ENCODE data around the gene GLIPR2.

Gene GLIPR2

DNA sequence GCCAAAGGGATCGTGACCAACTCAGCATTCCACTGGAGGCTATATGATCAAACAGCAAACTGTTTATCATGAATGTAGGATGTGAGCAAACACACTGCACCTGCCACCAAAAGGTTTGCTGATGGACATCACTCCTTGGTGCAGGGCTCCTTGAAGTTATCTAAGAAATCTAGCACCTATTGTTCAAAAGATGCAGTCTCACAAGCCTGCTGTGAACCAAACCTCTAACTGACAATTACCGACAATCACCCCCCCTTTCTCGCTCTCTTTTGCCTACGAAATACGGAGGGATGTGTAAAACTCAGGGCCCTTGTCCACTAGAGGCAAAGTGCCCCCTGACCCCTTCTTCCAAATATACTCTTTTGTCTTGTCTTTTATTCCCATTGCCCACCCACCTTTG is 51.7 kb downstream of the GLIPR2 start:
- DNase-seq (ENCODE audit: low read depth) = no peak
- no peak overlapping the region for H3K4me3 ChIP-seq (ENCODE audit: low read depth, low read length)

- peak overlapping the region; percentile 93 for H3K4me3 ChIP-seq (ENCODE audit: low read depth, low read length)
- DNase-seq (ENCODE audit: low read depth) = no peak
Observed at GRCh38 chr9:36189976-36190375, 53.4 kb downstream of the GLIPR2 start.

DNA sequence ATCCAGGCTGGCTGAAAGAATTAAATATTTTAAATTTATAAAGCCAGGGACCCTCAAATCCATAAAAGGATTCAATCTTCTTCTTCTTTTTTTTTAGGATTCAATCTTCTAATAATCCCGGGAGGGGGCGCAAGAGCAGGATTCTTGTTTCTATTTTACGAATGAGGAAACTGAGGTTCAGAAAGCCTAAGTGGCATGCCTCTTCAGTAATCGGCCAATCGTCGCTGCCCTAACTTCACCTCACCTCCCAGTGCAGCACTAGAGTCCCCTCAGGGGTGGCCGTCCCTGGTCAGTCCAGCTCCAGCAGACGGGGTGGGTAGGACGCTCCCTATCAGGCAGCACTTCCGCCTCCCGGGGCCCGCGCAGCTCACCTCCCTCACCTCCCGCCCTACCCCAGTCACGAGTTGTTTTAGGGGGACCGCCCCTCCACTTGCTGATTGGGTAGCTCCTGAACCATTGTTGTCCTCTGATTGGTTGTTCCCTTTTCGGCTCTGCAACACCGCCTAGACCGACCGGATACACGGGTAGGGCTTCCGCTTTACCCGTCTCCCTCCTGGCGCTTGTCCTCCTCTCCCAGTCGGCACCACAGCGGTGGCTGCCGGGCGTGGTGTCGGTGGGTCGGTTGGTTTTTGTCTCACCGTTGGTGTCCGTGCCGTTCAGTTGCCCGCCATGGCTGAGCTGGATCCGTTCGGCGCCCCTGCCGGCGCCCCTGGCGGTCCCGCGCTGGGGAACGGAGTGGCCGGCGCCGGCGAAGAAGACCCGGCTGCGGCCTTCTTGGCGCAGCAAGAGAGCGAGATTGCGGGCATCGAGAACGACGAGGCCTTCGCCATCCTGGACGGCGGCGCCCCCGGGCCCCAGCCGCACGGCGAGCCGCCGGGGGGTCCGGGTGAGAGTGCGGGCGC is 54.1 kb downstream of the GLIPR2 start, which contains the start of gene CLTA:
Gene CLTA, plus strand, starts transcription at position 534 of the 902 bp plus-strand sequence. Its CDS starts 136 bp downstream, at position 670.
- peak within 1 kb of the TSS; percentile 93 for H3K4me3 ChIP-seq (ENCODE audit: low read depth, low read length)
- DNase-seq (ENCODE audit: low read depth) = peak; percentile 95

DNA sequence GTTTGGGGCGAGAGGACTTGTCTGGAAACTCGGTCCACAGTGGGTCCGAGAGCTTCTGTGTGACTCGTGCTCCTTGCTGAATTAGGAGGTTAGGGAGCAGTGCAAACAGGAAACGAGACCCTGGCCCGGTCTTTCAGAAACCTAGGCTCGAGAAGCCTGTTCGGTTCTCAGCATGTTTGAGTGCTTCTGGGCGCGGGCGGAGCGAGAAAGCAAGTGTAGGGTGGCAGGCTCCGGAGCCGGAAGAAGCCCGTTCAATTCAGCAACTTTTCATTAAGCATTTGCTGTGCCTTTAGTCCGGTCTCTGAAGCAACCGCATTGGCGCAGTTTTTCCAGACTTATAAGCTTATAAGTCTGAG is 54.7 kb downstream of the GLIPR2 start:
- no peak for DNase-seq (ENCODE audit: low read depth)
- H3K4me3 ChIP-seq (ENCODE audit: low read depth, low read length) = peak overlapping the region; percentile 93

DNA sequence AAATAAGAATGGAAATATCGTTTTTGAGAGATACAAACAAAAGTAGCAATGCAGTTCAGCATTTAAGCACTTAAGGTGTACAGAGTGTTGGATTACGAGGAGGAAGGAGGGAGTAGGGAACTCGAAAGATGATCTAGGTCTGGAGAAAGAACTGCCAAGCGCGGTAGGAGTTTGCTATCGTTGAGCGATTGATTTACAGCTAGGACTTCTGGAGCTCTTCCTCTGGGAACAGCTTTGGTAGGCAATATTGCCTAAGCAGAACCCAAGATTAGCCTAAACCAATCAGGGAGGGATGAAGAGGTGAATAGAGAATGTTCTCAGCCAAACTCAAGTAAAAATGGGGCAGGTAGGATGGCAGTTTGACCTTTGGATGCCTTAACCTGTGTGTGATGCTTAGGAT is 55.2 kb downstream of the GLIPR2 start:
- DNase-seq (ENCODE audit: low read depth) = no peak
- peak overlapping the region; percentile 93 for H3K4me3 ChIP-seq (ENCODE audit: low read depth, low read length)

- DNase-seq (ENCODE audit: low read depth) = no peak
Observed at GRCh38 chr9:36192196-36192595, 55.7 kb downstream of the GLIPR2 start.

DNA sequence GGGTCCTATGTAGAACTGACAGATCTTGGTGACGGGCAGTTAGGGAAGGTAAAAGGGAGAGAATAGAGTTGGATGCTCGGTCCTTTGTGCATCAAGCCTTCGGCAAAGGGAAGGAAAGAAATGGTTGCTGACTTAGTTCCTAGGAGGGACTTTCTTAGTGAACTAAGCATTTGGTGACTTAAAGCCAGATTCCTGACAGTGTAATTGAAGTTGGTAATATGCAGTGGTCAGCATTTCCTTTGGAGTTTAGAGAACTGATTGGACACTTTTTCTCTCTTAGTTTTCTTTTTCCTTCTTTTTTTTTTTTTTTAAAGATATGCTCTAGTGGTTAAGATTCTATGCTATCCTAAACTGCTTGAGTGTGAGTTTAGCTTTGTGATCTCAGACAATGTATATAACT is 56.5 kb downstream of the GLIPR2 start:
- peak overlapping the region; percentile 93 for H3K4me3 ChIP-seq (ENCODE audit: low read depth, low read length)
- DNase-seq (ENCODE audit: low read depth) = no peak

More at GRCh38 chr9:36192196-36192595, 55.7 kb downstream of the GLIPR2 start:
- H3K4me3 ChIP-seq (ENCODE audit: low read depth, low read length) = peak overlapping the region; percentile 93

GRCh38 chr9:36194326-36195000 is 57.9 kb downstream of the GLIPR2 start:
- H3K4me3 ChIP-seq (ENCODE audit: low read depth, low read length) = no peak overlapping the region
- no peak for DNase-seq (ENCODE audit: low read depth)

DNA sequence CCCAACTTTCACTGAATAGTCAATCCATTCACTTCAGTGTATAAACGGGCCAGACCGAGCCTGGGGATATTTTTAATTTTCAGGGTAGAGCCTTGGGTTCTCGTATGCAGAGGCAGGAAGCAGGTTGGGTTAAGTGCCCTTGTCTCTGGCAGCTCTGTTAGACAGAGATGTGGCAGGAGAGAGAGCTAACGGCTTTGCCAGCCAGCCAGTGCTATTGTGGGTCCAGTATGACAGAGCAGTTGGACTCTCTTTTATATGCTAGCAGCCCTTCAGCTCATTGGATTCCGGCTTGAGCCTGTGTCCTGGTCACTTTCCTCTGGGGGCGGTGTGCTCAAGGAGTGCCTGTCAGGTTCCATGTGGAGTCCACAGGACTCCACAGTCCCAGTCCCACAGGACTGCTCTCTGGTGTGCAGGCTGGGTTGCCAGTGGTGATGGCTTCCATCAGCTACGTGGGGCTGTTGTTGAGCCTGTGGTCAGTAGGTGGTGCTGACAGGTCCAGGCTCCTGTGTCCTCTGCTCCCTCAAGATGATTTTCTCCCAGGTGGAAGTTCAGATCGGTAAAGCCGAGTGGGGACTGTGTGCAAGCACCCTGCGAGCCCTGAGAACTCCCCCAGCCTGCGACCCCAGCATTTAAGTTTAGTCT is 68.5 kb downstream of the GLIPR2 start:
- DNase-seq (ENCODE audit: low read depth) = no peak
- no peak overlapping the region for H3K4me3 ChIP-seq (ENCODE audit: low read depth, low read length)

DNA sequence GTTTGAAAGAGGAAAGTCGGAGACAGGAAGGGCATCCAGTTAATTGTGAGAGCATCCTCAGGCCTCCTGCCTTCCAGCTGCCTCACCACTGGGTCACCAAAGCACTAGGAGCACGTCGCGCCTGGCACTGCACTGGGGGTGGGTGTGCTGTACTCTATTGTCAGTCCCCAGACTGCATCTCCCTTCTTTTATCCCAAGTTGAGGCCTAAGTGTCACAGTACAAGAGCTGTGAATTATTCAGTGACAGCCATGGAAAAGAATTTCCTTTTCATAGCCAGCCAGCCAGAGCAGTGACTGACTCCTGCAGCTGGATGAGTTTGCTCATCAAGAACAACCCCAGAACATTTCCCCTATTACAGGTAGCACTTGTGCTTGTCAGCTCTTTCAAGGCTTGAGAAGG is 70.5 kb downstream of the GLIPR2 start:
- DNase-seq (ENCODE audit: low read depth) = no peak
- H3K4me3 ChIP-seq (ENCODE audit: low read depth, low read length) = no peak overlapping the region

DNA sequence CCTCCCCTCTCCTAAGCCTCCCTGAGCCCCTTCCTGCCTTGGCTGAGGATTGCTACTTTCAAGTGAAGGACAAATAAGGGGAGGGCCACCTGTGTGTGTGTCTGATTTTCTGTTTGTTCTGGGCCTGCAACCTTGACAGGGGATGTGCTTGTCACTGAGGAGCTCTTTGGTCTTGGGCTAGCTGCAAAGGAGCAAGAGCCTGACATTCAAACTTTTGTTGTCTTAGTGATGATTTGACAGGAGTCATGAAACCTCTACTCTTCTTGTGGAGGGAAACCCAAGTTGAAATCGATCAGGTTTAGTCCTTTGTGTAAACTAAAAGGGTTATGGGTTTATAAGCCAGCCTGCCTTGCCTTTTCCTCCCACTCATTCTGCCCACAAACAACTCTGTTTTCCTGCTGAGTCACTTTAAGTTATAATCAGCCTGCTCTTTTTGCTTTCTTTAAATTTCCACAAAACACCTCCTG is 71.0 kb downstream of the GLIPR2 start:
- no peak overlapping the region for H3K4me3 ChIP-seq (ENCODE audit: low read depth, low read length)
- DNase-seq (ENCODE audit: low read depth) = no peak

GRCh38 chr9:36208521-36209253 is 72.2 kb downstream of the GLIPR2 start:
- no peak for DNase-seq (ENCODE audit: low read depth)
- no peak overlapping the region for H3K4me3 ChIP-seq (ENCODE audit: low read depth, low read length)

DNA sequence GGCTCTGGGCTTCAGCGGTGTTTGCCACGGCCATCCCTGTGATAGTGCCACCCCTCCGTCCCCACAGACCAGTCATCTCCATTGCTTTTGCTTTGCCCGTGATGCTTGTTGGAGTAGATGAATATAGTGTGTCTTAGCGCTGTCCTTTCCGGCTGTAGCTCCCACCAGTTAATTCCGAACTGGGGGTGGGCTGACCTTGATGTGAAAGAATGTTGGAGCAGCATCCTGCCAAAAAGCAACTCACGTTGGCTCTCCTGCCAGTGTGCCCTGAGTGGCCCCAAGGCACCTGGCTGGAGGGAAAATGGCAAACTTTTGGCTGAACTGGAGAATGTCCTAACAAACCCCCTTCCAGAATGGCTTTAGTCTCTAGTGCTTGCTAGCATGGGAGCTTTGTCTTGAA is 74.2 kb downstream of the GLIPR2 start:
- no peak overlapping the region for H3K4me3 ChIP-seq (ENCODE audit: low read depth, low read length)
- no peak for DNase-seq (ENCODE audit: low read depth)

- no peak for DNase-seq (ENCODE audit: low read depth)
- H3K4me3 ChIP-seq (ENCODE audit: low read depth, low read length) = no peak overlapping the region
Observed at GRCh38 chr9:36211510-36211909, 75.0 kb downstream of the GLIPR2 start.

DNA sequence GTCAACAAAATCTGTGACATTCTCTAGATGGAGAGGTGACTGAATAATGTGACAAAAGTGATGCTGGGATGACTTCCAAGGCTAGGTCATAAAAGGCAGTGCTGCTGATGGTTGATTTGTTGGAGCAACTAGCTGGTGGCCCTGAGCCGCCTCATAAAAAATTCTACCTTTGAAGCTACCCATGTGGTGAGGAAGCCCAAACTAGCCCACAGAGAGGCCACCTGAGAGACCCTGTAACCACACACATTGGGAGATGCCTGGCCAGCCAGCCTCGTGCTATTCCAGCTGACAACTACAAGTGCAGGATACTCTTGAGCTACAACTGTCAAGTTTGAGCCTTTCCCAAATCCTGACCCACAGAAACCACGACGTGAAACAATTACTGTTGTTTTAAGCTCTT is 76.9 kb downstream of the GLIPR2 start:
- no peak for DNase-seq (ENCODE audit: low read depth)
- no peak overlapping the region for H3K4me3 ChIP-seq (ENCODE audit: low read depth, low read length)
